Lower leg skin (tissue), 4 donors: ENCODE data around the gene IGDCC3. TPM values are rescaled to one million over a fixed set of nuclear protein-coding genes. Genes with fewer than 3 reads are reported as not detected.

ENCODE experiments used
- DNase-seq, 2 donors: peaks; one replicate each; pipeline ENCODE4 v3.0.0-alpha.2; 2019; ENCODE audit warnings: low spot score in 2 of 2
- H3K4me3 ChIP-seq: fragments of 200-600 bp; sonication (generic); 2 replicates; pipeline ENCODE4 v1.5.1; 2017; ENCODE audit warnings: mild to moderate bottlenecking, low read depth; ENCODE audit not compliant: poor library complexity, severe bottlenecking
- CTCF ChIP-seq, 3 donors: fragments of 450-650 bp; IDR thresholded peaks; one replicate each; pipeline ENCODE4 v1.5.1; 2016; ENCODE audit warnings: antibody characterized with exemption in 3 of 3, mild to moderate bottlenecking in 3 of 3, moderate library complexity in 2 of 3
- POLR2A ChIP-seq, 2 donors: fragments of 450-650 bp; IDR thresholded peaks; one replicate each; pipeline ENCODE4 v1.6.1; 2016 to 2017; ENCODE audit warnings: antibody characterized with exemption in 2 of 2, mild to moderate bottlenecking in 1 of 2, moderate library complexity in 1 of 2
- WGBS, 2 donors: methylation state at CpG; one replicate each; pipeline ENCODE4 v1.1.5; 2018; 5-methylcytosine and 5-hydroxymethylcytosine counted together
- intact Hi-C: fragments of 100-400 bp; cut with DNase I; formaldehyde crosslinking; loops from one replicate; pipeline ENCODE4 v1.15.0; 2023; ENCODE audit warnings: low total_unique reads
- total RNA-seq, 4 donors: library from RNA; depleted of rRNA; stranded (reverse); fragments of >200 nt; gene quantifications; one replicate each; pipeline ENCODE4 v1.1.0, GENCODE V29; 2016

The IGDCC3 gene
- total RNA-seq, 4 donors from 2014 or later: not detected

GRCh38 chr15:65394280-65394789 lies 16.5 kb upstream of the IGDCC3 start:
- intact Hi-C loops: no loop called here
- TF ChIP-seq CTCF (IDR thresholded peaks at IDR 0.05) (no peak), POLR2A (IDR thresholded peaks at IDR 0.05) (no peak)
- no peak for DNase-seq
- H3K4me3 ChIP-seq: no peak overlapping the region
- WGBS, 2 donors: 86 to 90% methylated on average over 11 of the region's 11 CpGs

GRCh38 chr15:65393557-65393956 lies 15.8 kb upstream of the IGDCC3 start:
- WGBS, 2 donors: 82 to 84% methylated on average over 7 to 8 of the region's 8 CpGs
- DNase-seq: no peak
- no peak for TF ChIP-seq POLR2A (IDR thresholded peaks at IDR 0.05)
- TF ChIP-seq CTCF (IDR thresholded peaks at IDR 0.05): no peak
- intact Hi-C loops: no loop called here
- H3K4me3 ChIP-seq: no peak overlapping the region

- 91 to 92% methylated on average over 13 of the region's 13 CpGs for WGBS, 2 donors
- intact Hi-C loops: no loop called here
- no peak for DNase-seq
- H3K4me3 ChIP-seq: no peak overlapping the region
- TF ChIP-seq POLR2A (IDR thresholded peaks at IDR 0.05) (no peak), CTCF (IDR thresholded peaks at IDR 0.05) (no peak)
Measured at GRCh38 chr15:65393091-65393490, 15.3 kb upstream of the IGDCC3 start.

- intact Hi-C loops: no loop called here
- 78 to 92% methylated on average over 2 of the region's 2 CpGs for WGBS, 2 donors
- no peak for DNase-seq
- H3K4me3 ChIP-seq: no peak overlapping the region
- TF ChIP-seq CTCF (IDR thresholded peaks at IDR 0.05) (no peak), POLR2A (IDR thresholded peaks at IDR 0.05) (no peak)
Measured at GRCh38 chr15:65392368-65392767, 14.6 kb upstream of the IGDCC3 start.

GRCh38 chr15:65391732-65392131 lies 13.9 kb upstream of the IGDCC3 start:
- TF ChIP-seq POLR2A (IDR thresholded peaks at IDR 0.05) (no peak), CTCF (IDR thresholded peaks at IDR 0.05) (no peak)
- no peak for DNase-seq
- intact Hi-C loops: no loop called here
- H3K4me3 ChIP-seq: no peak overlapping the region
- WGBS, 2 donors: 86 to 90% methylated on average over 10 of the region's 10 CpGs

- intact Hi-C loops: no loop called here
- 77 to 83% methylated on average over 1 of the region's 1 CpG for WGBS, 2 donors
- TF ChIP-seq POLR2A (IDR thresholded peaks at IDR 0.05) (no peak), CTCF (IDR thresholded peaks at IDR 0.05) (no peak)
- no peak for DNase-seq
- no peak overlapping the region for H3K4me3 ChIP-seq
Measured at GRCh38 chr15:65390447-65390846, 12.6 kb upstream of the IGDCC3 start.
